ENCODE measurements around the gene ST6GALNAC3.
"Not testable (repeated sequence)": the region's sequence is repeated elsewhere in the genome, so short reads cannot be mapped to it uniquely, and the experiment has no call there.

ST6GALNAC3 gene

DNA sequence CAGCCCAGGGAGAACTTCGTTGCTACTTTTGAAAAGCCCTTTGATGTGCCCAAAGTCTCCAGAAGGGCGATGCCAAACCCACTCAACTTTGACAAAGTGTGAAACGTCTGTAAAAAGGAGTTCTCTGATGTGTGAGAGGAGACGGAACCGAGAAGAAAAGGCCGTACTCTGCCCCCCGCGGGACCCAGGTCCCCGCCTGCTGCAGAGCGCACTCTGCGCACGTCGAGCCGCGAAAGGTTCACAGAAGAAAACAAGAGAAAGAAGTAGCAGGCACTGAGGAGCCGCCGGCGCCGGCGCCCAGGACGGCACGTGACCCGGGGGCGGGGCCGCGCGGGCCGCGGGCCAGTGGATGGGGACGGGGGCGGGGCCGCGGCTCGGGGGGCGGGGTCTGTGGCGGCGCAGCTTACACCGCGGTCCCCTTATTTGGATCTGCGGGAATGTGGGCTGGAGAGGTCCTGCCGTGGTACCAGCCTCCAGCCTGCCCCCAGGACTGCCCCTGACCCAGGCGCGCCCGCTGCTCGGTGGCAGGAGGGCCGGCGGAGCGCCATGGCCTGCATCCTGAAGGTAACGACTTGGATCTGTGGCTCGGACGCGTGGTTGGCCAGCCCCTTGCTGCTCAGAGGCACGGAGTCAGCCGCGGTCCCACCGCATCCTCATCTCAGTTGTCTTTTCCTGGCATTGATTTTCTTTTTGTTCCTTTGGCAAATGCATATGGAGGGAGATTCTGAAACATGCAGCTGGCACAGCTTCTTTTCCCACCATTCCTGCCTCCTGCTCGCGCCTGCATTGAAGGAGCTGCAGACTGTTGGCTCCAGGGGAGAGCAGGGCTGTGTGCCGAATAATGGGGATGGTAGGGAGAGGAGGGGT lies at the start of gene ST6GALNAC3:
TSS of gene ST6GALNAC3 (plus strand) at position 426 of the 867 bp plus-strand sequence.
- peak; percentile 77 to 78 for DNase-seq

- no peak for DNase-seq
Measured at GRCh38 chr1:76027341-76027740, 47.2 kb upstream of the ST6GALNAC3 start.

DNA sequence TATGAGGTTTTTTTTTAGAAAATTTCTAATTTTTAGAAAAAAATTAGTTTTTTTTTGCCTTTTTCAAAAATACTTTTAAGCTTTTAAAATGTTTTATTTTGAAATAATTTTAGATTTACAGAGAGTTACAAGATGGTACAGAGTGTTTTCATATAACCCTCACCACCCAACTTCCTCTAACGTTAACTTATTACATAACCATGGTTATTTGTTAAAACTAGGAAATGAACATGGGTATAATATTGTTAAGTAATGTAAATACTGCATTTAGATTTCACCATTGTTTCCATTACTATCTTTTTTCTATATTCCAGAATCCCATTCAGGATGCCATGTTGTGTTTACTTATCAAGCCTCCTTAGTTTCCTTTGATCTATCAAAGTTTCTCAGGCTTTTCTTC lies 45.2 kb upstream of the ST6GALNAC3 start:
- DNase-seq: no peak

DNA sequence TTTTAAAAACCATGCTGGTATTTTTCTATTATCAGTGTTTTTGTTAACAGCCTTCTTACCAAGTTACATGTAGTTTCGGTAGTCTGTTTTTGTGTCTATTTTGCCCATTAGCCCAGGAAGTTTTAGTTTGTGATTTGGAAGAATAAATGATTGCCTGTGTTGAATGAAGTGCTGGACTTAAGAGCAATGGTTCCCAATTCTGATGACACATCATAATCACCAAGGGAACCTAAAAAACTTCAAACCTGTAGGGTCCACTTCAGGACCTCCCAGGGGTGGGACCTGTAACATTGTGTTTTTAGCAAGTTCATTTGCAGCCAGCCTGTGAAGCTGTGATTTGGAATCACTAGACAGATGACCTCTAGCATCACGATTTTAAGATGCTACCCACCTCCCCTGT lies 43.0 kb upstream of the ST6GALNAC3 start:
- no peak for DNase-seq

- no peak for DNase-seq
Measured at GRCh38 chr1:76033800-76034475, 40.6 kb upstream of the ST6GALNAC3 start.

GRCh38 chr1:76035053-76035452 lies 39.5 kb upstream of the ST6GALNAC3 start:
- no peak for DNase-seq

DNA sequence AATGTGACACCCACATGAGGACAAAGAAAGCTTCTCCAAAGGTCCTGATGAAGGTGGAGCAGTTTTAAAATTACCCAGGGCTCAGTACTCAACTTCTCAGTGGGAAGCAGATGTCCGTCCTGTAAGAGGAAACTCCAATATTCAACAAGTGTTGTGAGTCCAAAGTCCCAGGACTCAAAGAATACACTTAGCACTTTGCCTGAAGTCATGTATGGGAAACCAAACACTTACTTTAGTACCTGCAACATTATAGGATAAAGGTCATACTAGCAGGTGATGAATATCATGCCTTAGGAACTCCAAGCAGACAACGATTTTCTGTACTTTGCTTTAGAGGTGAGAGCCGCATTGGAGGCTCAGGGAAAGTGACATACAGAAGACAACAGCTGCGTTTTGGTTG lies 37.2 kb upstream of the ST6GALNAC3 start:
- DNase-seq: no peak

DNA sequence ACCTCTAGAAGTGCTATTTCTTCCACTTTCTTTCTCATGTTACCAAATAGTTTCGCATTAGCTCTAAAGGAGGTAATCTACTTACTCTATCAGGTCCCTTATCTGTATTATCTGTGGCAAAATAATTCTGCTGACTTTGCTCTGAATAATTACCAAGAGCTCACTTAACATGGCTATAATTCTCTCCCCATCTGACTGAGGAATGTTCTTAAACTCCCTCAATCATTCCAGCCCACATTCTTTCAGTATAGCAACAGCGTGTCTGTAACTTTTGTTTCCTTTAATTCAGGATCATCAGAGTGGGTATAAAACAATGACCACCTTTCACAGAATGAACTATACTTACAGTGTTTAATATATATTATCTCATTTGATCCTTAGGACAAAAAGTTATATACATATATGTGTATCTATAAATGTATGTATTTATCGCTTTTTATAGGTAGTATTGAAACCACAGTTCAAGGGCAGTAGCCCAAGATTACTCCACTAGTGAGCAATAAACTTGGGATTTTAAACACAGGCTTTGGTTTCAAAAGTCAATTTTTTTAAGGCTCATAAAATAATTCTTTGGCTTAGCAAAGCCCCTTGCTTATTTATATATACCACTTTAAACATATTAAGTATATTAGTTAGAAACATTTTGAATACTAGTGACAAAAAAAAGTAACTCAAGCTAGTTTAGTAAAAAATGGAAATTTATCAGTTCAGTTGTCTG lies 36.1 kb upstream of the ST6GALNAC3 start:
- DNase-seq: no peak

DNA sequence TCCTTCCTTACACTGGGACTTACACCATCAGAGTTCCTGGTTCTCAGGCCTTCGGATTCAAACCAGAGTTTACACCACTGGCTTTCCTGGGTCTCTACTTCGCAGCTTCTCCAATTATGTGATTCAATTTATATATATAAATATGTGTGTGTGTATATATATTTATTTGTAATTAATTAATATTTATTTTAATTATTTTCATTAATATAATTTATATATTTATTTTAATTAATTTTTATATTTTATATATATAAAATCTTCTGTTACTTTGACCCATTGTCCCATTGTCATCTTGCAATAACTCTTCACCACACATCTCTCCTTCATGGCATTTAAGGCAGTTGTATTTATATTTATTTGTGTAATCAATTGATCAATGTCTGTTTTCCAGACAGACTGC lies 28.4 kb upstream of the ST6GALNAC3 start:
- no peak for DNase-seq

DNA sequence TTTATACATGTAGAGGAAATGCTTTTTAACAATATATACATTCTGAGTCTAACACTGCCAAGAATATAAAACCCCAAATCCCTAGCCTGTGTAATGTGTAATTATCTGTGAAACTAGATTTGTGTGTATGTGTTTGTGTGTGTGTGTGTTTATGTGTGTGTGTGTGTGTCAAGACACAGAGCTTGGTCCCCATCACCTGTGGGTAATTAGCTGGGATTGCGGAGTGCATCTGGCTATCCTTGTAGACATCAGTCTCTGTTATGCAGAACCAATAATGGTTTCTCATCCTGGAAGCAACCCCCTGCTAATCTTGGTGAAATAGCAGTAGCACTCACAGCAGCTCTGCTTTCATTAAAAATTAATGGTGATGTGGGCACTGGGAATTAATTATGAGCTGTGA lies 26.3 kb upstream of the ST6GALNAC3 start:
- no peak for DNase-seq

DNA sequence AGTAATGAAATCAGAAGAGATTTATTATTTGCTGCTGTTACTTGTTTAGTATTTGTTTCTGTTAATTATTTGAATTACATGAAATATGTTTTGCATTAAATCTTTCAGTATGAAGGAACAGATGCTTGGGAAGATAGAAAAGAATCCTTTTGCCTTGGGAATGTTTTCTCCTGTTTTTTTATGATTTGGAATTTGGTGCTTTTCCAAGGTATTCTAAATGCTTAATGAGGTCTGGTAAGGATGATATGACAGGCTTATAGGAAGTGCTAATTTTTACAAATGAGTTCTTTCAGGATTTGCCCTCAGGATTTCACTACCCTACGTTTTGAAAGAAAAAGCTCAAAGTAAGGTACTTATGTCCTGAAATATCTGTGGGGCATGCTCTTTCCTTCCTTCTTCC lies 25.6 kb upstream of the ST6GALNAC3 start:
- no peak for DNase-seq

DNA sequence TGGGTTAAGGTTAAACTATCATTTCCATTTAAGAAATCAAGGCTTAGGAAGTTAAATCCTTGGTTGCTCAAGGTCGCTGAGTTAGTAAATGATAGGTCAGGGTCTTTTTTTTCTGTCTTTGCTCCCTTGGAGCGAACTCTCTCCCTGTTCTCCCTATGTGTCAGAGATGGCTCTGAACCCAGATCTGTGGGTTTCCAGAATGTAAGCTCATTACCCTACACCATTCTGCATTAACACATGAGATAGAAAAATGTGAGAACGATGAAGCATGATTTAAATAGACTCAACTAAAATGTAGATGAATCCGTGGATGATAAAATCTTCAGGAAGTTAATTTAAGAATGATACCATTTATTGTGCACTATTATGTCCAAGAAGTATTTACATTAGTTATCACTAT lies 25.0 kb upstream of the ST6GALNAC3 start:
- no peak for DNase-seq

DNA sequence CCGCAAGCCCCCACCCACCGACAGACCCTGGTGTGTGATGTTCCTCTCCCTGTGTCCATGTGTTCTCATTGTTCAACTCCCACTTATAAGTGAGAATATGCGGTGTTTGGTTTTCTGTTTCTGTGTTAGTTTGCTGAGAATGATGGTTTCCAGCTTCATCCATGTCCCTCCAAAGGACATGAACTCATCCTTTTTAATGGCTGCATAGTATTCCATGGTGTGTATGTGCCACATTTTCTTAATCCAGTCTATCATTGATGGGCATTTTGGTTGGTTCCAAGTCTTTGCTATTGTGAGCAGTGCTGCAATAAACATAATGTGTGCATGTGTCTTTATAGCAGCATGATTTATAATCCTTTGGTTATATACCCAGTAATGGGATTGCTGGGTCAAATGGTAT lies 24.5 kb upstream of the ST6GALNAC3 start:
- not testable (repeated sequence) for DNase-seq

DNA sequence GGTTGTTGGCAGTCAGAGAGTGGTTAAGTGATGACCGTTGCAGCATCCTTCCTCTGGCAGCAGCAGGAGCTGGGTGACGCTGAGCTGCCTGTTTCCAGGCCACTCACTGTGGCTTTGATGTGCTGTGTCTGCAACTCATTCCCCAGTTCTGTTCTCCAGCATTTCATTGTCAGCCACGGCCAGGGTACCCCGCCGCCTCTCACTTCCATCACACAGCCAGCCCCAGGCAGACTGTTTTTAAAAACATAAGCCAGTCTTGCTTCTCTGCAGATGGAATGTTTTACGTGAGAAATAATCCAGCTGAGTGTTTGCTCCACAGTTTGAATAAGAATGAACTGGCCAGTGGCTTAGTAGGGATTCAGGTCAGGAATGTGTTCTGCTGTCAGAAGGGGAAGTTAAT lies 21.5 kb upstream of the ST6GALNAC3 start:
- no peak for DNase-seq

DNA sequence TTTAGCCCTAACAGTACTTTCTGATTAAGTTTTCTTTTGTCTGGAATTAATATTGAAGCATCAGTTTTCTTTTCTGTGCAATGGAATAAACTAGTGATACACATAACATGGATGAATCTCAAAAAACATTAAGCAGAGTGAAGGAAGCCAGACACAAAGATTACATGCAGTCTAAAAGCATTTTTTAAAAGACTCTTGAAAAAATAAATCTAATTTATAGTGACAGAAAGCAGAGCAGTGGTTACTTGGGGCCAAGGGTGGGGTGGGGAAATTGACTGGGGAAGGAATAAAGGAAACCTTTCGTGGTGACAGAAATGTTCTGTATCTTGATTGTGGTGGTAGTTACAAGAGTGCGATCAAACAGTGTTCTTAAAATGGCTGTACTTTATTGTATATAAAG lies 20.2 kb upstream of the ST6GALNAC3 start:
- DNase-seq: no peak

GRCh38 chr1:76055987-76056386 lies 18.6 kb upstream of the ST6GALNAC3 start:
- DNase-seq: no peak

- DNase-seq: no peak
Measured at GRCh38 chr1:76059451-76059850, 15.1 kb upstream of the ST6GALNAC3 start.

DNA sequence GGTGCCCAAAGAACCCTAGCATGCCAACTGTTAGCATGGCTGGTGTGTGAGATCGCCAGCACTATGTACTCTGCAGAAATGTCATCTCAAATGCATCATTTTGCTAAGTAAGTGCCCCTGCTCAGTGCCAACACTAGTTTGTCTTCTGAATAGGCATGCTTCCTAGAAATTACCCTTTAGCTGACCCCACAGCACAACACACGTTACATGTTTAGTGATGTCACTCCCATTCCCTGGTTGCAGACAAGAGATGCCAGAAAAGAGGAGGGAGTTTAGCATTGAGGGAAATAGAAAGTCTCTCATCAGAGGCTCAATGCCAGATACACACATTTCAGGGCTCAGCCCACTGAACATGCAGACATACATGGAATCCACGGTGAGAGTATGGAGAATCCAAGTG lies 9.3 kb upstream of the ST6GALNAC3 start:
- no peak for DNase-seq

- no peak for DNase-seq
Measured at GRCh38 chr1:76066394-76066793, 8.2 kb upstream of the ST6GALNAC3 start.

DNA sequence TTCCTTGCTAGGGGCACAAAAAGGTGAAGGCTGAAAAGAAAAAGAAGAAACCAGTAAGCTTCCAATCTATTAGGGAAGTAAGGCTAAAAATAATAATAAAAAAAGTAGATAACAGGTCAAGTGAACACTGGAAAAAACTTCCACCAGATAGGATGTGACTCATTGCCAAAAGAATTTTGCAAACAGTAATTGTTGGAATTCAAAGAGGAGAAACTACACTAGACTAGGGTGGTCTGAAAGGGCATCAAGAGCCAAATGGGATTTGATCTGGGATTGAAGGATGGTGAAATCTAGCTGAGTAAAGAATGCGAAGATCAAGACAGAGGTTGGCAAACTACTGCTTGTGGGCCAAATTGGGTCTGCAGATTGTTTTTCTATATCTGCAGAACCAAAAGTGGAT lies 6.0 kb upstream of the ST6GALNAC3 start:
- no peak for DNase-seq

DNA sequence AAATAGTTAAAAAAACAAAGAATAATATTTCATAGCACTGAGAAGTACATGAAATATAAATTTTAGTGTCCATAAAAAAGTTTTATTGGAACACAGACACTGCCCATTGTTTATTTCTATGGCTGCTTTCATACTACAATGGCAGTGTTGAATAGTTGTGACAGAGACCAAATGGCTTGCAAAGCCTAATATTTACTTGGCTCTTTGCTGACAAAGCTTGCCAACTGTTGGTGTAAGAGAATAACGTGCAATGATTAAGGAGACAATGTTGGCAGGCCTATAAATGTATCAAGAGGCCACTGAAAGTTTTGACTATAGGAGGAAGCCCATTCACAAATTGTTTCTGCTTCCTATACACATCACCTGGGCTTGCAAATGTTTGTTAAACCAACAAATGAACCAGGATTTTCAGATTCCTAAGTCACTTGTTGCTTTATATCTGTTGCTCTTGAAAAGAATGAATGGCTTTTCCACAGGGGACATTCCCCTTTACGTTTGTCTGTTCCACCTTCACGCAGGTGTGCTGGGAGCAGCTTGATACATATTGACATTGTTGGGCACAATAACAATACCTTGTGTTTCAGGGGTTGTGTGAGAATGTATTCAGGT lies 5.5 kb upstream of the ST6GALNAC3 start:
- DNase-seq: no peak

DNA sequence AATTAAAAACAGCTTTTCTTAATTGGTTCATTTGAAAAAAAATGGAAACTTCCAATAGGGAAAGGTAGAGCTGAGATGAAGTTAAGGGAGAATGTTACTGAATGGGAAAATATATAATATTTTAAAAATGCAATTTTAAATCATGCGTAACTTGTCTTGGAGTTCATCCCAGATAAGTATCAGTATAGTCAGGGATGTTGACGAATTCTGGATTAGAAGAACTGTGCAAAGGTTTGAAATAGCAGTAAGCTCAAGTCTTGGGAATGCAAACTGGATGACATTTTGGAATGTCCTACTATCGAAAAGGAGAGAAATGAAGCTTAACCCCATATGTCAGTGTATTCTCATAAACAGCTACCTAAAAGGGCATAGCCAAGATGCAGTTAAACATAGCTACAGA lies 4.0 kb upstream of the ST6GALNAC3 start:
- no peak for DNase-seq

DNA sequence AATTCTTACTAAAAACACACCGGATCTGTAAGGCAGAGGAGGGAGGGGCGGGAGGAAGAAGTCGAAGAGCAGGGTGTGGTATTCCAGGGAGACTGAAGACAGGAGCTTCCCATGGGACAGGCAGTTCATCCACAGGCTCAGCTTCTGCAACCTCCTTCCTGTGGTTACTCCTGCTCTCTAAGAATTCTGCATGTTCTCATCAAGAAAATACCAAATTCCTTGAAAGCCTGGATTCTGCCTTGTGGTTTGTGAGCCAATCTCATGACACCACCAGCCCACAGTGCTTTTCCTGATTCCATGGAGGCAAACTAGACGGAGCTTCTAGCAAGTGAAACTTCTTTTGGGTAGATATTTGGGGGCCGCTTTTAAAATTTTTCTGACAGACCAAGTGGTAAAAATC lies 1.1 kb upstream of the ST6GALNAC3 start:
- DNase-seq: no peak

- no peak for DNase-seq
Measured at GRCh38 chr1:76075188-76075489, 593 bp downstream of the ST6GALNAC3 start.

Data from CD4-positive, alpha-beta T cell treated with Interferon alpha-2 for 1 hour (primary cell).